H4 (cell line): ENCODE measurements around the gene VAMP2. TPM values are rescaled to one million over a fixed set of nuclear protein-coding genes. Genes with fewer than 3 reads are reported as not detected.

Experiments used
- DNase-seq: peaks from one replicate; pipeline ENCODE4 v3.0.0-alpha.2; 2015; ENCODE audit warnings: low spot score
- total RNA-seq: library from RNA; depleted of rRNA; stranded (reverse); fragments of >200 nt; shearing (Covaris generic); gene quantifications from 2 replicates; pipeline ENCODE4 v1.2.3, GENCODE V29; 2014

VAMP2 gene
- total RNA-seq, 1 experiment from 2014 or later: 0.64 TPM

- DNase-seq: no peak
Observed at GRCh38 chr17:8155231-8155995, 7.3 kb downstream of the VAMP2 start.

- no peak for DNase-seq
Observed at GRCh38 chr17:8154608-8155155, 8.1 kb downstream of the VAMP2 start.

- DNase-seq: peak; percentile 92
Observed at GRCh38 chr17:8153957-8154607, 8.7 kb downstream of the VAMP2 start.

GRCh38 chr17:8153525-8153956 lies 9.2 kb downstream of the VAMP2 start:
- peak; percentile 81 for DNase-seq

- no peak for DNase-seq
Observed at GRCh38 chr17:8153031-8153451, 9.7 kb downstream of the VAMP2 start.

DNA sequence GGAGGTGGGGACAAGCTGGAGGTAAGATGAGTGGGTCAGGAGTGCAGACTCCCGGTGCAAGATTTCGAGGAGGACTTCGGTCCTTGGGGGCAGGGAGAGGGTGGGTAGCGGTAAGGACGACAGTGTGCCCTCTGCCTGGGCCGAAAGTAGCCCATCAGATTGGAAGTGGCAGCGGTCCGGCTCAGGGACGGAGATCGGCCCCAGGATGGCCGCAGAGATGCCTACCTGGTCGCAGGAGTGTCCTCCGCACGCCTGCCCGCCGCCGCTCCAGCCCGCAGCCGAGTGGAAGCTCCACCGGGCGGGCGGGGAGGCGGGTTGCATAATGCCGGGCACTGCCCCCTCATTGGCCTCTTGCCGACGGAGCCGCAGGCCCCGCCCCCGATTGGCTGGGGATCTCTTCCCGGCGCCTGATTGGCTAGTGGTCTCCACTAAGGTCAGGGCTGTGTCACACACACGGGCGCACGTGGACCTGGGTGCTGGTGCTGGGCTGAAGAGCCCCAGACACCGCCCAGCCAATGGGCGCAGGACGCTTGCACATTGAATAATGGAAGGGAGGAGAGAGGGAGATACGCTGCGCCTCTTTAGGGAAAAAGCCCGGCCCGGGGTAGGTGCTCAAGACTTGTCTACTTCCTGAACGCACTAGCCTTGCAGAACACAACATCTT lies 10.5 kb downstream of the VAMP2 start, which contains the start of gene PER1:
TSS of gene PER1 (minus strand) at position 293 of the 664 bp plus-strand sequence. CDS start 1,698 bp downstream, outside the sequence.
- DNase-seq: peak; percentile 61

DNA sequence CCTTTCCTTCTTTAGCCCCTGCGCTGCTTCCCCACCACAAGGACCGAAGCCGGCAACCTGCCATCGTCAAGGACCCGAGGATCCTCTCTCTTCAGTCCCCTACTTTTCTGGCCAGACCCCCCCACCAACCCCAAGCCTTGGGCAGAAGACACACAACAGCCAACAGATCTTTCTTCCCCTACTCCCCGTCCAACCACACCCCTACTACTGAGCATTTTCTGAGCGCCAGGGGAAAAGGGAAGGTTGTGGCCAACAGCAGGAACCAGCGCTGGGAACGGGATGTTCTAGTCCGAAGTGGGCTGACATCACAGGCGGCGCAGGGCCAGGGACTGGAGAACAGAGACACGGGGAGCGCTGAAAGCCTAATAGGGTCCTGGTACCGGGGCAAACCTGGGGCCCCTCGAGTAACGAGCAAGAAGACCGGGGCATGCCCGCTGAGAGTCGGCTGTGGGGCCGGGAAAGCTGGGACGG lies 11.1 kb downstream of the VAMP2 start:
- no peak for DNase-seq

DNA sequence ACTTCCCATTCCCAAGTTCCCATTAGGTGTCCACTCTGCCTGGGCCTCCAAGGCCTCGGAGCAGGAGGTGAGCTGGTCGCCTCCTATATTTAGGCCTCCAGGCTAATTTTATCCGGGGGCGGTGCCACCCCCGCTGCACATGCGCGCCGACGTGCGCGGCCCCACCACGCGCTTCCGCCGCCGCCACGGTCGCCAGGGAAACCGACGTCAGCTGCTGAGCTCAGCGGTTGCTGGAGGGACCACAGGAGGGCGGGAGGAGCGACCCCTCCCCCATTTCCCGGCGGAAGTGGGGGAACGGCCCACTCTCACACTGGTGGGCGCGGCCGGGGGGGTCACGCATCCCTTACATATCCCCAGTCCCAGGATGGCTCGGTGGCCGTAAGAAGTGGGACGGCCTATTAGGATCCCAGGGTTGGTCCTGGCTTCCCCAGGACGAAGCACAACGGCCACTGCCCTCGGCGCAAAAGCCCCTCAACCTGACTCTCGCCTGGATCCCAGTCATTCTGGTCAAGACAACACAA lies 11.6 kb downstream of the VAMP2 start:
- peak; percentile 36 for DNase-seq

- no peak for DNase-seq
Observed at GRCh38 chr17:8150194-8151119, 12.3 kb downstream of the VAMP2 start.

- no peak for DNase-seq
Observed at GRCh38 chr17:8149419-8150193, 13.1 kb downstream of the VAMP2 start.

DNA sequence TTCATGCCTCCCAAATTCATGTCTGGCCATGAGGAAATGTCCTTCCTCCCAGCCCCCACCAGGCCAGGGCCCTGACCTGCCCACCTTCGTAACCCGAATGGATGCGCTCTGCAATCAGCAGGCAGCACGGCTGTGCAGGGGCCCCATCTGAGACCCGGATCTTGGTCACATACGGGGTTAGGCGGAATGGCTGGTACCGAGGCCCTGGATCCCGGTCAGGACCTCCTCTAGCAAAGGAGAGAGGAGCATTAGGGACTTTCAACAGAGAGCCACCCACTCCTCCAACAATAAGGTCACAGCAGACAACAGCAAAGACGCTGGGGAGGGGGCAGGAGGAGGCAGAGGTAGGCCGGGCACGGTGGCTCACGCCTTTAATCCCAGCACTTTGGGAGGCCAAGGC lies 14.2 kb downstream of the VAMP2 start:
- no peak for DNase-seq

GRCh38 chr17:8147805-8148404 lies 14.8 kb downstream of the VAMP2 start:
- no peak for DNase-seq

GRCh38 chr17:8147141-8147804 lies 15.5 kb downstream of the VAMP2 start:
- no peak for DNase-seq

DNA sequence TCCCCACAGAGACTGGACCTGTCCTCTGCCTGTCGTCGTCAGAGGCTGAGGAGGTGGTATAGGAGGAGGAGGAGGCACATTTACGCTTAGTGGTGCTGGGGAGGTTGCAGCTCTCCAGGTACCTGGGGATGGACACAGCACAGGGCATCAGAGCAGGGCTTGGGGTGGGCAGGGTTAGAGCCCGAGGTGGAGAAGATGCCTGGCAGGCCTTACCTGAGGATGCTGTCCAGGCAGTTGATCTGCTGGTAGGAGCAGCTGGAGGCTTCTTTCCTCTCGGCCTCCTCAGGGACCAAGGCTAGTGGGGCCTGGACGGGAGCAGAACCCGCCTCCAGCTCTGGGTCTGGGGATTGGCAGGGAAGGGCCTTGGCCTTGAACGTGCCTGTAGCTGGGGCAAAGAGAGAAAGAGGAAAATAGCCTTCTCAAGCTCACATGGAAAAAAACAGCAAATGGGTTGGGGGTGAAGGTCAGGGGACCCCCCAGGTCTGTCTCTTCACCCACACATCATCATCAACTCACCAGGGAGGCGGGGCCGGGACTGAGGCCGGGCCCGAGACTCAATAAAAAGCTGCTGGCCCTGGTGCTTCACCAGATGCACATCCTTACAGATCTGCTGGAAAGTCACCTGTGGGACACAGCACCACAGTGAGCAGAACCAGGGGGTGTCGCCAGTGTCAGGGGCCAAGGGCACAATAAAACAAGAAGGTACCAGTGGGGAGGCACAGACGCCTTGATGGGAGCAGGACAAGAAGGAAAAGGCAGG lies 16.2 kb downstream of the VAMP2 start:
- no peak for DNase-seq

DNA sequence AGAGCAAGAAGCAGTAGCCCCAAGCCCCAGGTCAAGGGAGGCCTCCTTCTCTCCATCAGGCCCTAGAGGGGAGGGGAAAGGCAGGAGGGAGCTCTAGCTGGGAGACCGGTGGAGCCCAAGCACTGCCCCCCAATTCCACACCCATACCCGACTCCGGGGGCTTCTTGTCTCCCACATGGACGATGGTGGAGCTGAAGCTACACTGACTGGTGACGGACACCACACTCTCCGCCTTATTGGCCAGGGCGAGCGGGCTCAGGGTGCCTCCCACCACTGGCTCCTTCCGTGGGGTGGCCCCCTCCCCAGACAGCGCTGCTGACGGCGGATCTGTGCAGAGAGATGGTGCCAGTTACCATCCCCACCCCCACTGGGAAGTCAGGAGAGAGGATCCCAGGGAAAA lies 16.9 kb downstream of the VAMP2 start:
- DNase-seq: no peak

GRCh38 chr17:8144401-8145231 lies 18.1 kb downstream of the VAMP2 start:
- no peak for DNase-seq
